Transverse colon (tissue), 4 donors: ENCODE data around the gene TMEM123. TPM values are rescaled to one million over a fixed set of nuclear protein-coding genes. Genes with fewer than 3 reads are reported as not detected.

Experiments used
- DNase-seq: peaks from one replicate; pipeline ENCODE4 v3.0.0-alpha.2; 2019
- H3K27ac ChIP-seq, 4 donors: fragments of 200-600 bp; sonication (generic); 2 replicates each; pipeline ENCODE4 v1.5.1; 2016 to 2018; ENCODE audit warnings: inconsistent platforms in 4 of 4
- H3K27me3 ChIP-seq: fragments of 200-600 bp; sonication (generic); 2 replicates; pipeline ENCODE4 v1.5.1; 2017; ENCODE audit warnings: inconsistent platforms
- H3K36me3 ChIP-seq, 4 donors: fragments of 200-600 bp; sonication (generic); 2 replicates each; pipeline ENCODE4 v1.5.1; 2017 to 2019; ENCODE audit warnings: inconsistent platforms in 4 of 4
- H3K4me1 ChIP-seq, 4 donors: fragments of 200-600 bp; sonication (generic); 2 replicates each; pipeline ENCODE4 v1.5.1; 2017 to 2020; ENCODE audit warnings: inconsistent platforms in 4 of 4
- H3K4me3 ChIP-seq, 4 donors: fragments of 200-600 bp; sonication (generic); 1 replicate in 1 of 4; 2 replicates in 3 of 4; pipeline versions ENCODE4 v1.5.1 to v1.6.1; 2017 to 2019; ENCODE audit warnings: inconsistent platforms in 4 of 4
- H3K9me3 ChIP-seq, 2 donors: fragments of 200-600 bp; sonication (generic); 2 replicates each; pipeline ENCODE4 v1.5.1; 2017 to 2019; ENCODE audit warnings: inconsistent platforms in 2 of 2
- CTCF ChIP-seq, 5 experiments: fragments of 200-600 bp in 3 of 5; fragments of 450-650 bp in 2 of 5; sonication (generic) in 3 of 5; IDR thresholded peaks; 1 replicate in 2 of 5; 2 replicates in 3 of 5; pipeline ENCODE4 v1.5.1; 2016 to 2017; ENCODE audit warnings: antibody characterized with exemption in 5 of 5, inconsistent platforms in 3 of 5, mild to moderate bottlenecking in 2 of 5, moderate library complexity in 1 of 5
- EP300 ChIP-seq: sonication (generic); formaldehyde crosslinking; IDR thresholded peaks from one replicate; pipeline ENCODE4 v1.6.1; 2017; ENCODE audit warnings: antibody characterized with exemption, low read depth
- POLR2A ChIP-seq: fragments of 450-650 bp; IDR thresholded peaks from one replicate; pipeline ENCODE4 v1.6.1; 2016; ENCODE audit warnings: antibody characterized with exemption, mild to moderate bottlenecking, moderate library complexity
- POLR2AphosphoS5 ChIP-seq, 3 donors: sonication (generic); formaldehyde crosslinking; IDR thresholded peaks; one replicate each; pipeline ENCODE4 v1.6.1; 2016; ENCODE audit warnings: antibody characterized with exemption in 3 of 3
- WGBS, 2 donors: methylation state at CpG; one replicate each; pipeline ENCODE4 v1.1.5; 2018; ENCODE audit warnings: low coverage in 1 of 2; 5-methylcytosine and 5-hydroxymethylcytosine counted together
- in situ Hi-C, 4 donors: fragments of 200-750 bp; cut with MboI; loops; one replicate each; pipeline versions ENCODE4 v1.15.0 to v1.15.1; 2017; ENCODE audit warnings: low sequenced_read_pairs in 3 of 4, low pct_ligation_motif_present in 1 of 4, low pct_unique_long_range_greater_than_20kb in 1 of 4
- intact Hi-C: fragments of 100-400 bp; cut with DNase I; formaldehyde crosslinking; loops from one replicate; pipeline ENCODE4 v1.15.1; 2023; ENCODE audit warnings: low total_unique reads
- total RNA-seq, 4 donors: library from RNA; depleted of rRNA; stranded (reverse); fragments of >200 nt; gene quantifications; one replicate each; pipeline ENCODE4 v1.1.0, GENCODE V29; 2016

The TMEM123 gene
- total RNA-seq, 4 donors from 2014 or later = 55.4 to 137 (median 104) TPM

DNA sequence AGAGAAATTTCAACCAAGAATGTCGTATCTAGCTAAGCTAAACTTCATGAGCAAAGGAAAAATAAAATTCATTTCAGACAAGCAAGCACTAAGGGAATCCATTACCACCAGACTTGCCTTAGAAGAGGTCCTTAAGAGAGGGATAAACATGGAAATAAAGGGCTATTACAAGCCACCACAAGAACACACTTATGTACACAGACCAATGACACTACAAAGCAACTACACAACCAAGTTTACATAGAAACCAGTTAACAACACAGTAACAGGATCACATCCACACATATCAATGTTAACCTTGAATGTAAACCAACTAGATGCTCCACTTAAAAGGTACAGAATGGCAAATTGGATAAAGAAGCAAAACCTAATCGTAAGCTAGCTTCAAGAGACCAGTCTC is 38.0 kb downstream of the TMEM123 start:
- H3K27me3 ChIP-seq = no peaks in the 10 kb centered on the region
- TF ChIP-seq CTCF (IDR thresholded peaks at IDR 0.05) (no peak), POLR2AphosphoS5 (IDR thresholded peaks at IDR 0.05) (no peak), EP300 (no peak), POLR2A (no peak)
- H3K9me3 ChIP-seq = no peaks in the 10 kb centered on the region
- peaks cover 3 to 45% (median 28%) of the 10 kb centered on the region in 4 donors for H3K4me1 ChIP-seq
- intact Hi-C loops = no loop called here
- peak overlapping the region in 2 of 4 donors; percentile 34 to 42 for H3K27ac ChIP-seq
- in situ Hi-C loops = no loop called here
- no peaks in the 10 kb centered on the region for H3K36me3 ChIP-seq
- DNase-seq = no peak
- 90 to 92% methylated on average over 2 of the region's 2 CpGs for WGBS, 2 donors
- H3K4me3 ChIP-seq = no peak overlapping the region

- 94% methylated on average over 4 of the region's 4 CpGs; no CpG with 5 or more reads in 1 of the 2 donors for WGBS, 2 donors
- Histone ChIP-seq H3K36me3 (no peaks in the 10 kb centered on the region), H3K4me3 (no peak overlapping the region), H3K4me1 (peaks cover 3 to 45% (median 28%) of the 10 kb centered on the region in 4 donors), H3K27ac (no peak overlapping the region), H3K9me3 (no peaks in the 10 kb centered on the region), H3K27me3 (no peaks in the 10 kb centered on the region)
- intact Hi-C loops = no loop called here
- no peak for DNase-seq
- no peak for TF ChIP-seq POLR2A
- TF ChIP-seq CTCF (IDR thresholded peaks at IDR 0.05) = no peak
- TF ChIP-seq EP300 = no peak
- no peak for TF ChIP-seq POLR2AphosphoS5 (IDR thresholded peaks at IDR 0.05)
- in situ Hi-C loops = no loop called here
Observed at GRCh38 chr11:102413497-102413896, 39.1 kb downstream of the TMEM123 start.

DNA sequence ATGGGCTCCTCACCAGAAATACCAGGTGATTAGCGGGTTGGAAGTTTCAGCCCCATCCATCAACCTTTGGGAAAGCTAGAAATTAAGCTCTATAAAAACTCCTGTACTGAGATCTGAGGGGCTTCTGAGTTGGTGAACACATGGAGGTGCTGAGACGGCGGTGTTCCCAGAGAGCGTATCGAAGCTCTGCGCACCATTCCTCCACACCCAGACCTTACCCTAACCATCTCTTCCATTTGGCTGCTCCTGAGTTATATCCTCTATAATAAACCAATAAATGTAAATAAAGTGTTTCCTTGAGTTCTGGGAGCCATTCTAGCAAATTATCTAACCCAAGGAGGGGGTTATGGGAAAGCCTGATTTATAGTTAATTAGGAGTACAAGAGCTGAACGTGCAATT is 41.4 kb downstream of the TMEM123 start:
- in situ Hi-C loops (no loop called here), intact Hi-C loops (no loop called here)
- 77 to 85% methylated on average over 6 to 7 of the region's 7 CpGs for WGBS, 2 donors
- DNase-seq = no peak
- Histone ChIP-seq H3K36me3 (no peaks in the 10 kb centered on the region), H3K4me3 (no peak overlapping the region), H3K27ac (no peak overlapping the region), H3K27me3 (no peaks in the 10 kb centered on the region), H3K4me1 (peaks cover 3 to 52% (median 30%) of the 10 kb centered on the region in 4 donors), H3K9me3 (no peaks in the 10 kb centered on the region)
- TF ChIP-seq POLR2AphosphoS5 (IDR thresholded peaks at IDR 0.05) (no peak), POLR2A (no peak), CTCF (IDR thresholded peaks at IDR 0.05) (no peak), EP300 (no peak)

DNA sequence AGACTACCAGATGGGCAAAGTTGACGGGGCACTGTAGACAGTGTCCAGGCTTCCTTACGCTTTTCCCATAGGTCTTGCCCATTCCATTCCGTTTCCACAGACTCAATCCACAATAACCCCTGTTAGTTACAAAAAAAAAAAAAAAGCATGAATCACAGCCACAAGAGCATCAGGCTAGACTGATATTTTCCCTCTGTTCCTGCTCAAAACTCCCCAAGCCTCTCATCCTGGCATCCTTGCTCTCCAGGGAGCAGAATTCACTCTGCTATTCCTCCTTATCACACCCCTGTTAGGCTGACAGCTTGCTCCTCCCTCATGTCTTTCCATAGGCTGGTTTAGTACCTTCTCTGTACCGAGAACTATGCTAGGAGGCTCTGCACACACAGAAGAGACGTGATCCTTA is 42.2 kb downstream of the TMEM123 start:
- H3K9me3 ChIP-seq = no peaks in the 10 kb centered on the region
- H3K4me3 ChIP-seq = no peak overlapping the region
- no peaks in the 10 kb centered on the region for H3K36me3 ChIP-seq
- no peaks in the 10 kb centered on the region for H3K27me3 ChIP-seq
- intact Hi-C loops (no loop called here), in situ Hi-C loops (no loop called here)
- no peak for DNase-seq
- H3K27ac ChIP-seq = no peak overlapping the region
- WGBS, 2 donors = 74 to 87% methylated on average over 3 to 5 of the region's 5 CpGs
- TF ChIP-seq POLR2A (no peak), CTCF (IDR thresholded peaks at IDR 0.05) (no peak), POLR2AphosphoS5 (IDR thresholded peaks at IDR 0.05) (no peak), EP300 (no peak)
- H3K4me1 ChIP-seq = peaks cover 3 to 44% (median 28%) of the 10 kb centered on the region in 4 donors
